ENCODE measurements around the gene ZSWIM5. TPM values are rescaled to one million over a fixed set of nuclear protein-coding genes. Genes with fewer than 3 reads are reported as not detected.
"Not testable (repeated sequence)": the region's sequence is repeated elsewhere in the genome, so short reads cannot be mapped to it uniquely, and the experiment has no call there.

The ZSWIM5 gene
- total RNA-seq, 1 donor: 4.7 TPM

DNA sequence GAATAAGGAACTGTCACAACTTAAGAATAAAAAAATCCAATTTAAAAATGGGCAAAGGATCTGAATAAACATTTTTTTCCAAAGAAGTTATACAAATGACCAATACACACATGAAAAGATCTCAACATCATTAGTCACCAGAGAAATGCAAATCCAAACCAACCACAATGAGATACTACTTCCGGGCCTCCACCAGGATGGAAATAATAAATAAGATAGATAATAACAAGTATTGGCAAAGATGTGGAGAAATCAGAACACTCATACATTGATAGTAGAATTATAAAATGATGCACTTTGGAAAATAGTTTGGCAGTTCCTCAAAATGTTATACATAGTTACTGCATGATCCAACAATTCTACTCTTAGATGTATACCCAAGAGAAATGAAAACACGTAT, 18.7 kb downstream of the ZSWIM5 start:
- DNase-seq (ENCODE audit: low read depth): peak; percentile 54
- TF ChIP-seq, protein P1, sequence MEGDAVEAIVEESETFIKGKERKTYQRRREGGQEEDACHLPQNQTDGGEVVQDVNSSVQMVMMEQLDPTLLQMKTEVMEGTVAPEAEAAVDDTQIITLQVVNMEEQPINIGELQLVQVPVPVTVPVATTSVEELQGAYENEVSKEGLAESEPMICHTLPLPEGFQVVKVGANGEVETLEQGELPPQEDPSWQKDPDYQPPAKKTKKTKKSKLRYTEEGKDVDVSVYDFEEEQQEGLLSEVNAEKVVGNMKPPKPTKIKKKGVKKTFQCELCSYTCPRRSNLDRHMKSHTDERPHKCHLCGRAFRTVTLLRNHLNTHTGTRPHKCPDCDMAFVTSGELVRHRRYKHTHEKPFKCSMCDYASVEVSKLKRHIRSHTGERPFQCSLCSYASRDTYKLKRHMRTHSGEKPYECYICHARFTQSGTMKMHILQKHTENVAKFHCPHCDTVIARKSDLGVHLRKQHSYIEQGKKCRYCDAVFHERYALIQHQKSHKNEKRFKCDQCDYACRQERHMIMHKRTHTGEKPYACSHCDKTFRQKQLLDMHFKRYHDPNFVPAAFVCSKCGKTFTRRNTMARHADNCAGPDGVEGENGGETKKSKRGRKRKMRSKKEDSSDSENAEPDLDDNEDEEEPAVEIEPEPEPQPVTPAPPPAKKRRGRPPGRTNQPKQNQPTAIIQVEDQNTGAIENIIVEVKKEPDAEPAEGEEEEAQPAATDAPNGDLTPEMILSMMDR (IDR thresholded peaks at IDR 0.05; ENCODE audit: insufficient read depth, low read length): no peak
- no peak overlapping the region for H3K4me3 ChIP-seq (ENCODE audit: low read depth, low read length)

DNA sequence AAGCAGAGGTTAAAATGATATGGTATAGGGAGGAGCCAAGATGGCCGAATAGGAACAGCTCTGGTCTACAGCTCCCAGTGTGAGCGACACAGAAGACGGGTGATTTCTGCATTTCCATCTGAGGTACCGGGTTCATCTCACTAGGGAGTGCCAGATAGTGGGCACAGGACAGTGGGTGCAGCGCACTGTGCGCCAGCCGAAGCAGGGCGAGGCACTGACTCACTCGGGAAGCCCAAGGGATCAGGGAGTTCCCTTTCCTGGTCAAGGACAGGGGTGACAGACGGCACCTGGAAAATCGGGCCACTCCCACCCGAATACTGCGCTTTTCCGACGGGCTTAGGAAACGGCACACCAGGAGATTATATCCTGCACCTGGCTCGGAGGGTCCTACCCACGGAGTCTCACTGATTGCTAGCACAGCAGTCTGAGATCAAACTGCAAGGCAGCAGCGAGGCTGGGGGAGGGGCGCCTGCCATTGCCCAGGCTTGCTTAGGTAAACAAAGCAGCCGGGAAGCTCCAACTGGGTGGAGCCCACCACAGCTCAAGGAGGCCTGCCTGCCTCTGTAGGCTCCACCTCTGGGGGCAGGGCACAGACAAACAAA, 26.4 kb downstream of the ZSWIM5 start:
- not testable (repeated sequence) for H3K4me3 ChIP-seq (ENCODE audit: low read depth, low read length); DNase-seq (ENCODE audit: low read depth)

DNA sequence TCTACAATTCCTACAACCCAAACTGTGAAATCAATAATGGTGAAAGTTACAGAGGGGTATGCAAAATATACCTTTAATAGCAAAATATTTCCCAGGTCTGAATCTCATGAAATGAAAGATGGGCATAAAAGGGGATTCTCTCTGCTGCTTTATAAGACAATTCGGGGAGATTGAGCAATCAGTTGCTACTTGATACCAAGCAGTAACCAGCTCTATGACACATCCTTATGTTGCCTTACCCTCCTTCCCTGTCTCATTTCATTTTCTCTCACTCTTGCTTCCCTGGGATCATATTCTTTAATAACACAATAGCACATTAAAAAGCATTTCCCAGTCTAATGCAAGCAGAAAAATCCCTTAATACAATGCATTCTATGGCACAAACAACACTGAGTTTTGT, 29.0 kb downstream of the ZSWIM5 start:
- no peak overlapping the region for H3K4me3 ChIP-seq (ENCODE audit: low read depth, low read length)
- TF ChIP-seq, protein P1 (IDR thresholded peaks at IDR 0.05; ENCODE audit: insufficient read depth, low read length): no peak
- peak; percentile 10 for DNase-seq (ENCODE audit: low read depth)

DNA sequence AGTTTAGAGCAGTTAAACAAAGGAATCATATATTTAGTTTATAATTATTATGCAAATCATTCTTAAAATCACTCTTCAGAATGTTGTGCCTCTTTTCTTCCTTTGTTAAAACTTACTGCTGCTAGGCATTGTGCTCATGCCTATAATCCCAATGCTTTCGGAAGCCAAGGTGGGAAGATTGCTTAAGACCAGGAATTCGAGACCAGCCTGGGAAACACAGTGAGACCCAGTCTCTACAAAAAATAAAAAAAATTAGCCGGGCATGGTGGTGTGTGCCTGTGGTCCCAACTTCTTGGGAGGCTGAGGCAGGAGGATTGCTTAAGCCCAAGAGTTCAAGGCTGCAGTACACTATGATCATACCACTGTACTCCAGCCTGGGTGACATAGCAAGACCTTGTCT, 33.6 kb downstream of the ZSWIM5 start:
- H3K4me3 ChIP-seq (ENCODE audit: low read depth, low read length): no peak overlapping the region
- TF ChIP-seq, protein P1 (IDR thresholded peaks at IDR 0.05; ENCODE audit: insufficient read depth, low read length): no peak
- DNase-seq (ENCODE audit: low read depth): no peak

DNA sequence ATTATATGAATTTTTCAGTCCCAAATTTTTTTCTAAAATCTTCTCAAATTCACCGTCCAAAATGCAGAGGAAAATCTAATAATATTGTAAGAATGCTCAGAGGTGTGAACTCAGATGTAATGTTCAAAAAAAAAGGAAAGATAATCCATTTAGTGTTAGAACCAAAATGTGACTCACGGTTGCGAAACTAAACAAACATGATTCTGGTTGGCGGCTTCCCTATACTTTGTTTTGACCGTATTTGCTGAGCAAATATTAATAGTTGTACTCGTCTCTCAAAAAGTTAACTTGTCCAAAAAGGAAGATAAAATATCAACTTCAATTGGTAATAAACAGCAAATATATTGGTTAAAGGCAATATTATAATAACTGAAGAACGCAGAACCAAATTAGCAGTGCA, 34.4 kb downstream of the ZSWIM5 start:
- peak; percentile 22 for DNase-seq (ENCODE audit: low read depth)
- TF ChIP-seq, protein P1 (IDR thresholded peaks at IDR 0.05; ENCODE audit: insufficient read depth, low read length): no peak
- H3K4me3 ChIP-seq (ENCODE audit: low read depth, low read length): no peak overlapping the region

DNA sequence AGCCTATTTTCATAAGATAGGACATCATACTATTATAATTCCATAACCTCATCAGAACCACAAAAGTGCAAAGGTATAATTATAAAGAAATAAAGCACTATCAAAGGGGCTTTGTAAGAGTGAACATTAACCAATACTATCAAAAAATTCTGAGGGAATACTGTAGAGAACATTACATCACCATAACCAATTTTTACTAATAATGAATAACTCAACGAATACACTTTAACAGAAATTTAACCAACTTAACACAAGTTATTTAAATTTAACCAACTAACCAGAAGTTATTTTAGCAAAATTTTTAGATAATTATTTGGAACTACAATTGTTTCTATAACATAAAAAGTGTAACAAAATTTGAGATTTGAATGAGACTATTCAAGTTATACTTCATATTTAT, 34.8 kb downstream of the ZSWIM5 start:
- TF ChIP-seq, protein P1 (IDR thresholded peaks at IDR 0.05; ENCODE audit: insufficient read depth, low read length): no peak
- no peak overlapping the region for H3K4me3 ChIP-seq (ENCODE audit: low read depth, low read length)
- DNase-seq (ENCODE audit: low read depth): no peak

DNA sequence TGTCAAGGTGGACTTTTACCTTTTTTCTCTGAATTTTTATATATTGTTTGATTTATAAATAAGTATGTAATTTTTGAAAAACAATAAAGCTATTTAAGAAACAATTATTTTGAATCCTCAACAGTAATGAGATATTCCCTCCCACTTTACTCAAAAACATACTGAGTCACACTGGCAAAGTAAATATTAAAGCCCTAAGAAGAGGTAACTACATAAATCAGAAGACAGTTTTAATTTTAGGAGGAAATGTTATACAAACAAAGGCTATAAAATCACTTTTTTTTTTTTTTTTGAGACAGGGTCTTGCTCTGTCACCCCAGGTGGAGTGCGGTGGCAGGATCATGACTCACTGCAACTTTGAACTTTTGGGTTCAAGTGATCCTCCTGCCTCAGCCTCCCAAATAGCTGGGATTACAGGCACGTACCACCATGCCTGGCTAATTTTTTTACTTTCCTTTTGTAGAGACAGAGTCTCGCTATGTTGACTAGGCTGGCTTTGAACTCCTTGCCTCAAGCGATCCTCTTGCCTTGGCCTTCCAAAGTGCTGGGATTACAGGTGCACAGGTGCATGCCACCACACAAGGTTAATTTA, 36.2 kb downstream of the ZSWIM5 start:
- TF ChIP-seq, protein P1 (IDR thresholded peaks at IDR 0.05; ENCODE audit: insufficient read depth, low read length): no peak
- DNase-seq (ENCODE audit: low read depth): no peak

DNA sequence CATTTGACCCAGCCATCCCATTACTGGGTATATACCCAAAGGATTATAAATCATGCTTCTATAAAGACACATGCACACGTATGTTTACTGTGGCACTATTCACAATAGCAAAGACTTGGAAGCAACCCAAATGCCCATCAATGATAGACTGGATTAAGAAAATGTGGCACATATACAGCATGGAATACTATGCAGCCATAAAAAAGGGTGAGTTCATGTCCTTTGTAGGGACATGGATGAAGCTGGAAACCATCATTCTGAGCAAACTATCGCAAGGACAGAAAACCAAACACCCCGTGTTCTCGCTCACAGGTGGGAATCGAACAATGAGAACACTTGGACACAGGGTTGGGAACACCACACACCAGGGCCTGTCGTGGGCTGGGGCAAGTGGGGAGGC, 38.5 kb downstream of the ZSWIM5 start:
- DNase-seq (ENCODE audit: low read depth); H3K4me3 ChIP-seq (ENCODE audit: low read depth, low read length): not testable (repeated sequence)

More for the DNA sequence above, 36.2 kb downstream of the ZSWIM5 start:
- no peak overlapping the region for H3K4me3 ChIP-seq (ENCODE audit: low read depth, low read length)

DNA sequence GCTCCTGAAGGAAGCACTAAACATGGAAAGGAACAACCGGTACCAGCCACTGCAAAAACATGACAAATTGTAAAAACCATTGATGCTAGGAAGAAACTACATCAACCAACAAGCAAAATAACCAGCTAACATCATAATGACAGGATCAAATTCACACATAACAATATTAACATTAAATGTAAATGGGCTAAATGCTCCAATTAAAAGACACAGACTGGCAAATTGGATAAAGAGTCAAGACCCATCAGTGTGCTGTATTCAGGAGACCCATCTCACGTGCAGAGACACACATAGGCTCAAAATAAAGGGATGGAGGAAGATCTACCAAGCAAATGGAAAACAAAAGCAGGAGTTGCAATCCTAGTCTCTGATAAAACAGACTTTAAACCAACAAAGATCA, 42.1 kb downstream of the ZSWIM5 start:
- not testable (repeated sequence) for H3K4me3 ChIP-seq (ENCODE audit: low read depth, low read length); DNase-seq (ENCODE audit: low read depth)

DNA sequence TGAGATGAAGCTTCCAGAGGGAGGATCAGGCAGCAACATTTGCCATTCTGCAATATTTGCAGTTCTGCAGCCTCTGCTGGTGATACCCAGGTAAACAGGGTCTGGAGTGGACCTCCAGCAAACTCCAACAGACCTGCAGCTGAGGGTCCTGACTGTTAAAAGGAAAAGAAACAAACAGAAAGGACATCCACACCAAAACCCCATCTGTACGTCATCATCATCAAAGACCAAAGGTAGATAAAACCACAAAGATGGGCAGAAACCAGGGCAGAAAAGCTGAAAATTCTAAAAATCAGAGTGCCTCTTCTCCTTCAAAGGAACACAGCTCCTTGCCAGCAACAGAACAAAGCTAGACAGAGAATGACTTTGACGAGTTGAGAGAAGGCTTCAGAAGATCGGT, 43.3 kb downstream of the ZSWIM5 start:
- not testable (repeated sequence) for H3K4me3 ChIP-seq (ENCODE audit: low read depth, low read length); DNase-seq (ENCODE audit: low read depth)
